Dermis microvascular lymphatic vessel endothelial cell (primary cell): ENCODE results near the gene MPPED2. TPM values are rescaled to one million over a fixed set of nuclear protein-coding genes. Genes with fewer than 3 reads are reported as not detected.

Experiments used
- DNase-seq, 2 donors: peaks; one replicate each; pipeline versions ENCODE4 v3.0.0 to v3.0.0-alpha.2; 2010; ENCODE audit warnings: low read depth in 2 of 2
- total RNA-seq: library from RNA; depleted of rRNA; stranded (reverse); fragments of >200 nt; gene quantifications from 2 replicates; pipeline ENCODE4 v1.2.1, GENCODE V29; 2014

The MPPED2 gene
- total RNA-seq, 1 donor from 2014 or later = 0.39 TPM

DNA sequence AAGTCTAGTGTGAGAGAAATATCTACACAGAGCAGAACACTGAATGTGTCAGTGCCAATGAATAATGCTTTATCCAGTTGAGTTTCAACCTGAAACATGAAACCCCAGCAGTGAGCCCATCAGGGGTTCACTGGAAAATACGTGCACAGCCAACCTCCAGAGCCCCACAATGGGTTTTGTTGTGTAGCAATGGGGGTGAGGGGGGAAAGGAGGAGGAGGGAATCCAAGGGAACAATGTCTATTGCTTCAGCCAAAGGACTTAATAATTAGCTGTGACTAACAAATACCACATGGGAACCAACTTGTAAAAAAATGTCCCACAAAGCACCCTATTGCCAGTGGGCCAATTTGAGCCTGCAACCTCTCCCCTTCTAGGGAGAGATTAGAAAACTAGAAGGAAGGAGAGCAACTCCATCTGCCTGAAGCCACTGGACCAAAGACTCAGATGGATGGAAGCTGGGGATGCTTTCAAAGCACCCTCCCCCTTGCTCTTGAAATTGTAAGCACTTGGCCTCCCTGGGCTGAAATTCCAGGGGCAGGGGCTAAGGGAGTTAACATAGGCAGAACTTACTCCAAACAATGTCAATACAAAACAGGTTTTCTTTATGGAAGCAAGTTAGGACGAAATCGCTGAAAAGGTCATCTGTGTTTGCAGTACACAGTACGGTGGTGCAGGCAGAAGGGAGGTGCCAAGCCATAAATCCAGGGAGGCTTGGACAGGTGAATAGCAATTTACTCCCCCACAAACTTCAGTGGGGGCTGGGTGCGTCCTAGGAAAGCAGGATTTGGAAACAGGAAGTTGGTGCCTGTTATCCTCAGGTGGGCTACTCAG lies 163.5 kb downstream of the MPPED2 start:
- no peak for DNase-seq

DNA sequence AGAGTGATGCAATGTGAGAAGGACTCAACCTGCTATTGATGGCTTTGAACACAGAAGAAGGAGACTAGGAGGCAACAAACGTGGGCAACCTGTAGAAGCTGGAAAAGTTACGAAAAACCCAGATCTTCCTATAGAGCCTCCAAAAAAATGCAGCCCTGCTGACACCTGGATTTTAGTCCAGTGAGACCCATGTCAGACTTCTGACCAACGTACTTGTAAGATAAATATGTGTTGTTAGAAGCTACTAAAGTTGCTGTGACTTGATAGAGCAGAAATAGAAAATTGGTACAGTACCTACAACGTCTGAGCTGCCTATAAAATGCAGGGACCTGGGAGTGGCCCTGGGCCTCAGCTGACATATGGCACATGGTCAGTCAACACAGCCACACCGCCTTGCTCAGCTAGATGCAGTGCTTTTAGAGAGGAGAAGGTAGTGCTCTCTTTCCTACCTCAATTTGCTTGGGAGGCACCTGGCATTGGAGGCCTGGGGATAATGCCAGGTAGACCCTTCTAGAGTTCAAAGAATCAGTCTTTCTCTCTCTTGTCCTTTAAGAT lies 165.8 kb downstream of the MPPED2 start:
- DNase-seq = no peak

DNA sequence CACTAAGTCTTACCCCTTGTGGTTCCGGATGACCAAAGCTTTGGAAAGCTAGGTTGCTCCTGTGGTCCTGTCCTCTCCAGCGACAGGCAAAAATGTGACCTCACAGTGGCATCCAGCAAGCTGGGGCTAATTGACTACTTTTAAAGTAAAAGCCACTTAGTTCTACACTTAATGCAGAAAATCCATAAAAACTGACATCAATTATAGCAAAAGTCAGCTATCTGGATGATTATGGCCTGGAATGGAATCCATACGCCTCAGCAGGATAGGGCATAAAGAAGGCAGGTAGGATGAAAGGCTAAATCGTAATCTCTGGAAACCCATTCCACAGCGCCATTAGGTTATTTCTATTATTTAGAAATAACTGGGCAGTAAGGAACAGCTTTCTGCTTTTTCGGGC lies 171.3 kb downstream of the MPPED2 start:
- DNase-seq = no peak

GRCh38 chr11:30414244-30414643 lies 171.9 kb downstream of the MPPED2 start:
- DNase-seq = no peak

GRCh38 chr11:30412509-30412908 lies 173.6 kb downstream of the MPPED2 start:
- no peak for DNase-seq

GRCh38 chr11:30411383-30411782 lies 174.8 kb downstream of the MPPED2 start:
- no peak for DNase-seq

DNA sequence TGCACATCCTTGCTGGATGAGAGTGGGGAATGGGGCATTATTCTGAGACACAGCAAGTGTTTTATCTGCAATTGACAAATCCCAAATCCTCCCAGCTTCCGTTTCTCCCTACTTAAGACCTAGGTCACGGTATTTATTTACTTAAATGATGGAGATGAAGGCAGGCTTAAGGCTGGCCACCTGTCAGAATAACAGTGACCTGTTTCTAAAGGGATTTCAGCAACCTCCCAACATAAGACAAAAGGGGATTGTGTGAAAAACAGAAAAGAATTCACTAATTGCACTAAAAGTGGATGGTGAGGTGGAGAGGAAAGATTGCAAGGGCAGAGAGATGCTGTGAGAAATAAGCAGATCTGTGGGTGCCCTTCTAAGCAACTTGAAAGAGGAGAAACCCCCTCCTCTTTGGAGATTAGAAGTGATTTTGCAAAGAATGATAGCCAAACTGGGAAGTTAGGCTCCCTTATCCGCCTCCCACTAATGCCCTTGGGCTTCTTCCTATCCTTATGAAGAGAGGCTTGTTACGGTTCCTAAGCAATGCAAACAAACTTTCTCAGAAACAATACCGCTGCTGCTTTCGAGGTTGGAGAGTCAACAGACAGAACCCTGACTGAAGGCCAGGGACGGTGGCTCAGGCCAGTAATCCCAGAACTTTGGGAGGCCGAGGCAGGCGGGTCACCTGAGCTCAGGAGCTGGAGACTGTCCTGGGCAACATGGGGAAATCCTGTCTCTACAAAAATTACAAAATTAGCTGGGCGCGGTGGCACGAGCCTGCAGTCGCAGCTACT lies 179.0 kb downstream of the MPPED2 start:
- DNase-seq = no peak

GRCh38 chr11:30405385-30405784 lies 180.8 kb downstream of the MPPED2 start:
- no peak for DNase-seq

DNA sequence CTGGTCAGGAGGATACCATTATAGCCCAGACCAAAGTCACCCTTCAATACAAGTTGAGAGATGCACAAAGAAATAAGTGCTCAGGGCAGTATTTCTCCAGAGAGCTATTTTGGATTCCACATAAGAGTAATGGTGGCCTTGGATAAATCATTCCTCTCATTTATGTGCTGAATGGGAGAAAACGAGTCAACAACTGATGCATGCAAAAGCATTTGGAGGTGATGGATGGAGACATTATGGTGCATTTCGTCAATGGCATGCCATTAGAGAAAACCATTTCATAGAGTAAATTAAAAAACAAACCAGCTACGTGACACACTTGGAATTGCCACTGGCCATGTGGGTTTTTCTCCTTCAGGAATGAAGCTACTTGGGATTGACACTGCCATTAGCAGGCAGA lies 182.0 kb downstream of the MPPED2 start:
- DNase-seq = no peak

- no peak for DNase-seq
Measured at GRCh38 chr11:30395751-30396150, 190.4 kb downstream of the MPPED2 start.

DNA sequence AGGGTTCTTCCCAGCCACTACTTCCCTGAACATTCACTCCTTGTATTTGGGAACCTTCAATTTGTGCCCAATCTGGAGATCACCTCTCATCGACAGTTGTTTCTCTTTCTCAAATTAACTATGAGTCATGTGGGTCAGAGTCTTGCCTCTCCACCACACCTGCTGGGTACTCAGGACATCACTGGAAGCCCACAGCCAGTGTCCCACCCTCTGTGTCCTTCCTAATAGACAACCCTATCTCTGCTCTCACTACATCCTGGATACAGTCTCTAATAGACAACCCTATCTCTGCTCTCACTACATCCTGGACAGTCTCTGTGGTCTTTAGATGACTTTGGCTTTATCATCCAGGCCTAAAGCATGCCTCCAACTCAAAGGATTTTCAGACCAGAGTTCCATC lies 193.1 kb downstream of the MPPED2 start:
- no peak for DNase-seq

DNA sequence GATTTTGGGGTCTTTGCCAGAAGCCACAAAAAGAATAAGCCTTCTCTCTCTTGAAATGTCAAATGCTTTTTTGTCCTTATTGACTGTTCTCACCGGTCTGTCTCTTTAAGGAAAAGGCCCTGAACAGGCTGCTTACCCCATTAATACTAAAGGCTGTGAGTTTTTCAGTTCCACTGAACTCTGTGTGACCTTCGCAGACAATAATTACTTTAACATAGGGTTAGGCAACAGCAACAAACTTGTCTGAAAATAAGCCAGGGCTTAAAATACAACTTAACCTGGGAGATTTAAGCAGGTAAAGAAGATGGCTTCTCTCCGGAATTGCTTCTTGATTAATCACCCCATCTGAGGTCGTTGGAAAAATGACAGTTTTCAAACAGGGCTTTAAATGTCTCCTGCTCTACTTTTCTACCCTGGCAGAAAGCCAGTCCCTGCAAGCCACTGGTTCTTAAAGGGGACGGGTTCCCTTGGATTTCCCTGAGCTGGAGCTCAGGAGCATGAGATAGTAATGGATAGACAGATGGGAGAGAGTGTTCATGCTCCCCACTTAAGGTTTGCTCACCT lies 193.8 kb downstream of the MPPED2 start:
- DNase-seq = no peak

DNA sequence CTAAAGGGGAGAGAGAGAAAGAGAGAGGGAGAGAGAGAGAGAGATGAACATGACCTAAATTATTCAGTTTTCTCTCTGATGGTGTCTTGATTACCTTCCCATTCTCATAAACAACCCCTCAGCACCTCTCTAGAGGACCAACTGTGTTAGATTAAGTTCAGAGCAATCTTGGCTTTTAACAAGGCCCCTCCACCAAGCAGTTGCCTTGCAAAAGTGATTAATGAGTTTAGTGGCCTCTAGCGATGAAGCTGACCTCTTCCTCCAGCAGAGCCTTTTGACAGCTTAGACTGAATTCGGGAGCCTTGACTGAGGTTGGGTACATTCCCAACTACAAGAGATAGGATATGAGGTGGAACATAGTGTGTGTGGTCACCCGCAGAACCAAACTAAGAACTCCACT lies 197.2 kb downstream of the MPPED2 start:
- DNase-seq = no peak

DNA sequence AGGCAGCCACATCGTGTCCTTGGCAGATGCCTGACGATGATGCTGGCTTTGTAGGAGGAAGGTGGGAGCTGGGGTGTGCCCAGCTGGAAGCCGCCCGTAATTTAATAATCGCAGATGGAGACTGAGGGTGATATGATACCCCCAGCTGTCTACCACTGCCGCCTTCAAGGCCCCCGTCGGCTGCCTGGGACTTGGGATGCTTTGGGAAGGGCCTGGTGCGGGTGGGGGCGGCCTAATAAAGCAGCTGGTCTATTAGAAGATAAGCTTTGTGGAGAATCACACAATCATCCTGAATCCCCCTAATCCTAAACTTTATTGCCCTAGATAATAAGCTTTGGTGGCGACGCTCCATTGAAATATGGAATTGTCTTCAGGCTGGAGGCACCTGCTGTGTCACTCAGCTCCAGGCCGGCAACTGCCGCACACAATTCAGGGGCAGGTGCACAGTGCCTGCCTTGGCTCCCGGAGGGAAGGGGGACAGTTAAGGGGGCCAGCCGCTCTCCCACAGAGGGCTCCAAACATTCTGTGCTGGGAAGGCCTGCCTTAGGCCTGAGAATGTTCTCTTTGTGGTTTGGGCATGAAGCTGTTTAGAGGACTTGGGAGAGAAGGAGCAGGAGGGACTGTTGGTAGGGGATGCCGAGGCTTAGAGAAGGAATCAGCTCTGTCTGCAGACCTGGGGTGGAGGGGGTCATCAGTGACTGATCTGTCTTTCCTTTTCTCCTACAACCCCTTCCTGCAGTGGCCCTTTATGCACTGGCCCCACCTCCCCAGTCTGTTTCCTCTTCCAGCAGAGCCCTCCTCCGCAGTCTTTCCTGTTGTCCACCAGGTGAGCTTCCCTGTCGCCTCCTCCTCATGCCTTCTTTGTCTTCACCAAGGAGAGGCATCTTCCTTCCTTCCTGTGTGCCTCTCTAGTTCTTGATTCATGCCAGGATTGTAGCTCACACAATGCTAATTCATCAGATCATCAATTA lies 198.0 kb downstream of the MPPED2 start:
- no peak for DNase-seq

GRCh38 chr11:30381879-30382278 lies 204.3 kb downstream of the MPPED2 start:
- DNase-seq = no peak

- no peak for DNase-seq
Measured at GRCh38 chr11:30380846-30381245, 205.3 kb downstream of the MPPED2 start.

GRCh38 chr11:30377347-30377746 lies 208.8 kb downstream of the MPPED2 start:
- no peak for DNase-seq

DNA sequence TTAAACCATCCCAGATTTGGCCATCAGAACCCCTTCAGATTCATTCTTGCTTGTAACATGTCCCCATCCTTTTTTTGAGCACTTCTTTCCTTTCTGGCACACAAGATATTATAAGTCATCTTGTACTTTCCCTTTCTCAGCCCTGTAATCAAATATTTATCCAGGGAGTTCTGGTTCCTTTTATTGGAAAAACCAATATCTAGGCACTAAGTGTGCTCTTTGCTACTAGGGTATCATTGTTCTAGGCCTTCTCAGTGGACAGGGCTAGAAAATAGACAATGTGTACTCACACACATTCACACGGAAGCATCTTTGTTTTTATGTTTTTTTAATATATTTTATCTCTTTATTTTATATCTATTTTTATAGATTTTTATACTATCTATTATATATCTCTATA lies 216.0 kb downstream of the MPPED2 start:
- DNase-seq = no peak

- no peak for DNase-seq
Measured at GRCh38 chr11:30368394-30368793, 217.8 kb downstream of the MPPED2 start.

GRCh38 chr11:30365793-30366517 lies 220.2 kb downstream of the MPPED2 start:
- DNase-seq = no peak
